Activated CD4-positive, alpha-beta T cell treated with anti-CD3 and anti-CD28 coated beads, Interleukin-2, amount 50 U/mL, for 48 hours (primary cell): Measurements from ENCODE around the gene SHISA8.
A peak's percentile ranks its signal among the peaks of the same experiment; 100 is the strongest.

Experiments used
- DNase-seq, 2 experiments: peaks; one replicate each; pipeline ENCODE4 v3.0.0-alpha.2; 2020

The SHISA8 gene

GRCh38 chr22:41933411-41934177 lies 18.7 kb upstream of the SHISA8 start:
- DNase-seq = no peak

GRCh38 chr22:41932353-41932752 lies 17.5 kb upstream of the SHISA8 start:
- no peak for DNase-seq

- no peak for DNase-seq
These were observed 16.9 kb upstream of the SHISA8 start for GRCh38 chr22:41931701-41932269.

- DNase-seq = no peak
These were observed 14.5 kb upstream of the SHISA8 start for GRCh38 chr22:41929418-41929810.

- no peak for DNase-seq
These were observed 13.9 kb upstream of the SHISA8 start for GRCh38 chr22:41928593-41929417.

GRCh38 chr22:41927813-41928212 lies 12.9 kb upstream of the SHISA8 start:
- no peak for DNase-seq

- DNase-seq = peak; percentile 83 to 85
These were observed 11.0 kb upstream of the SHISA8 start for GRCh38 chr22:41925783-41926460.

GRCh38 chr22:41923595-41924276 lies 8.9 kb upstream of the SHISA8 start:
- DNase-seq = no peak

- DNase-seq = no peak
These were observed 8.2 kb upstream of the SHISA8 start for GRCh38 chr22:41922940-41923594.

- no peak for DNase-seq
These were observed 7.5 kb upstream of the SHISA8 start for GRCh38 chr22:41922328-41922727.

GRCh38 chr22:41920271-41920976 lies 5.5 kb upstream of the SHISA8 start:
- DNase-seq = no peak

- DNase-seq = peak; percentile 60 to 65
These were observed 4.7 kb upstream of the SHISA8 start for GRCh38 chr22:41919357-41920224.

- peak in 1 of 2 experiments; percentile 49 for DNase-seq
These were observed 3.3 kb upstream of the SHISA8 start for GRCh38 chr22:41917903-41918791.

GRCh38 chr22:41917375-41917902 lies 2.6 kb upstream of the SHISA8 start:
- no peak for DNase-seq

- no peak for DNase-seq
These were observed 2.0 kb upstream of the SHISA8 start for GRCh38 chr22:41916745-41917358.

GRCh38 chr22:41915786-41916493 lies 1.1 kb upstream of the SHISA8 start:
- DNase-seq = no peak

- DNase-seq = no peak
These were observed 251 bp downstream of the SHISA8 start for GRCh38 chr22:41914611-41915034.
